22Rv1 (cell line): ENCODE measurements around the gene PTK6.

Experiments
- CTCF ChIP-seq: fragments of 450-650 bp; IDR thresholded peaks from 2 replicates; pipeline ENCODE4 v1.5.1; 2017; ENCODE audit warnings: mild to moderate bottlenecking
- ZFX ChIP-seq: fragments of 450-650 bp; IDR thresholded peaks from 2 replicates; pipeline ENCODE4 v1.6.1; 2017; ENCODE audit warnings: antibody characterized with exemption, borderline replicate concordance

GRCh38 chr20:63567386-63568169 is 30.4 kb upstream of the PTK6 start:
- TF ChIP-seq CTCF (no peak), ZFX (no peak)
